Ovary (tissue), 9 donors: ENCODE data around the gene ARL2. TPM values are rescaled to one million over a fixed set of nuclear protein-coding genes. Genes with fewer than 3 reads are reported as not detected.
"Not testable (repeated sequence)": the region's sequence is repeated elsewhere in the genome, so short reads cannot be mapped to it uniquely, and the experiment has no call there.

Experiments used
- DNase-seq, 5 donors: peaks; one replicate each; pipeline ENCODE4 v3.0.0-alpha.2; 2019 to 2020
- H3K27ac ChIP-seq, 2 donors: fragments of 200-600 bp; one replicate each; pipeline versions ENCODE4 v1.5.1 to v1.8.0; 2019 to 2022
- H3K27me3 ChIP-seq: fragments of 200-600 bp; one replicate; pipeline ENCODE4 v1.8.0; 2022
- H3K36me3 ChIP-seq: fragments of 200-600 bp; sonication (generic); one replicate; pipeline ENCODE4 v1.5.1; 2019
- H3K4me1 ChIP-seq: one replicate; pipeline ENCODE4 v1.8.1; 2013; ENCODE audit warnings: mild to moderate bottlenecking, moderate library complexity; ENCODE audit not compliant: insufficient read depth
- H3K4me3 ChIP-seq: fragments of 200-600 bp; sonication (generic); one replicate; pipeline ENCODE4 v1.5.1; 2017
- H3K9me3 ChIP-seq, 2 donors: fragments of 200-600 bp in 1 of 2; sonication (generic) in 1 of 2; one replicate each; pipeline versions ENCODE4 v1.5.1 to v1.8.1; 2013 to 2019; ENCODE audit warnings: mild to moderate bottlenecking in 1 of 2, moderate library complexity in 1 of 2
- CTCF ChIP-seq, 3 donors: fragments of 450-650 bp in 2 of 3; fragments of 200-600 bp in 1 of 3; IDR thresholded peaks; one replicate each; pipeline versions ENCODE4 v1.5.1 to v1.8.0; 2016 to 2022; ENCODE audit warnings: antibody characterized with exemption in 3 of 3, mild to moderate bottlenecking in 1 of 3
- EP300 ChIP-seq: sonication (generic); formaldehyde crosslinking; IDR thresholded peaks from one replicate; pipeline ENCODE4 v1.6.1; 2017; ENCODE audit warnings: antibody characterized with exemption
- POLR2A ChIP-seq: fragments of 450-650 bp; IDR thresholded peaks from one replicate; pipeline ENCODE4 v1.6.1; 2017; ENCODE audit warnings: antibody characterized with exemption, mild to moderate bottlenecking, moderate library complexity
- WGBS, 3 donors: extraction: QIAGEN DNeasy Blood & Tissue Kit in 1 of 3; methylation state at CpG; one replicate each; pipeline versions ENCODE4 v1.1.5 to v1.1.7; 2013 to 2017; 5-methylcytosine and 5-hydroxymethylcytosine counted together
- intact Hi-C, 4 donors: fragments of 100-400 bp; cut with DNase I; formaldehyde crosslinking; loops; one replicate each; pipeline versions ENCODE4 v1.11.0 to v1.15.1; 2022 to 2023
- polyA plus RNA-seq, 2 donors: library from polyadenylated mRNA; stranded (reverse); fragments of 200-250 nt in 1 of 2; fragments of 350-450 nt in 1 of 2; fragmentation: Illumina TruSeq in 1 of 2; extraction: RNeasy Lipid Tissue Mini Kit (QIAGEN cat#74804) in 1 of 2; gene quantifications; one replicate each; pipeline ENCODE4 v1.2.3, GENCODE V29; 2013 to 2014
- total RNA-seq, 7 donors: library from RNA; depleted of rRNA in 2 of 7; stranded (reverse); fragments of >200 nt in 2 of 7; fragmentation: NEBNext Ultra II Directional in 3 of 7; extraction: Animal tissue kit (Norgen Biotek cat#: 25700) in 3 of 7; gene quantifications; one replicate each; pipeline versions ENCODE4 v1.1.0 to v1.2.4, GENCODE V29; 2016 to 2023
- donor health status: DM: no; HTN: no; CAD: no; lungs with moderate emphysema.
- donor health status: DM: no; HTN: no; CAD: no.
- donor health status: Bipolar disorder and iron deficiency.
- donor health status: DM: yes; HTN: yes; CAD: no.
- donor health status: DM: no; HTN: no; CAD: no.
- donor health status: DM: yes; HTN: yes; CAD: no.

Gene ARL2
- total and polyA plus RNA-seq, 9 donors = 60.9 to 147 (median 99.7) TPM

GRCh38 chr11:64999478-64999877 lies 14.5 kb upstream of the ARL2 start:
- Histone ChIP-seq H3K4me1 (peaks cover 5% of the 10 kb centered on the region), H3K27me3 (no peaks in the 10 kb centered on the region), H3K4me3 (no peak overlapping the region), H3K27ac (no peak overlapping the region), H3K9me3 (no peaks in the 10 kb centered on the region), H3K36me3 (no peaks in the 10 kb centered on the region)
- 86 to 94% (median 87%) methylated on average over 1 of the region's 1 CpG for WGBS, 3 donors
- TF ChIP-seq CTCF (IDR thresholded peaks at IDR 0.05) = no peak
- TF ChIP-seq EP300 = no peak
- TF ChIP-seq POLR2A = no peak
- intact Hi-C loops = no loop called here
- DNase-seq = no peak

GRCh38 chr11:65002706-65003105 lies 11.3 kb upstream of the ARL2 start:
- WGBS, 3 donors = 51 to 54% (median 51%) methylated on average over 5 of the region's 5 CpGs
- Histone ChIP-seq H3K4me3 (no peak overlapping the region), H3K9me3 (no peaks in the 10 kb centered on the region), H3K4me1 (no peaks in the 10 kb centered on the region), H3K27ac (no peak overlapping the region), H3K27me3 (no peaks in the 10 kb centered on the region), H3K36me3 (no peaks in the 10 kb centered on the region)
- TF ChIP-seq POLR2A (no peak), CTCF (IDR thresholded peaks at IDR 0.05) (no peak), EP300 (no peak)
- intact Hi-C loops = loop anchor here in 1 of 4 donors (10.0 kb wide), 1 partner anchor 158 kb away; the partner anchor contains the start of gene CDC42BPG
- no peak for DNase-seq

- intact Hi-C loops = loop anchor here in 1 of 4 donors (10.0 kb wide), 1 partner anchor 158 kb away; the partner anchor contains the start of gene CDC42BPG
- 52 to 58% (median 55%) methylated on average over 7 of the region's 7 CpGs for WGBS, 3 donors
- TF ChIP-seq EP300 (no peak), CTCF (IDR thresholded peaks at IDR 0.05) (no peak), POLR2A (no peak)
- no peak for DNase-seq
- H3K27me3 ChIP-seq = no peaks in the 10 kb centered on the region
- H3K27ac ChIP-seq = no peak overlapping the region
- no peaks in the 10 kb centered on the region for H3K4me1 ChIP-seq
- no peaks in the 10 kb centered on the region for H3K36me3 ChIP-seq
- no peaks in the 10 kb centered on the region for H3K9me3 ChIP-seq
- H3K4me3 ChIP-seq = no peak overlapping the region
Observed at GRCh38 chr11:65003282-65003681, 10.7 kb upstream of the ARL2 start.

- not testable (repeated sequence) for H3K4me3 ChIP-seq, H3K9me3 ChIP-seq, H3K36me3 ChIP-seq, H3K27ac ChIP-seq, H3K27me3 ChIP-seq, H3K4me1 ChIP-seq, DNase-seq
- 57 to 64% (median 59%) methylated on average over 3 of the region's 3 CpGs for WGBS, 3 donors
- intact Hi-C loops = loop anchor here in 1 of 4 donors (10.0 kb wide), 1 partner anchor 159 kb away; the partner anchor contains the start of gene CDC42BPG
Observed at GRCh38 chr11:65003968-65004367, 10.0 kb upstream of the ARL2 start.

- intact Hi-C loops = loop anchor here in 1 of 4 donors (10.0 kb wide), 1 partner anchor 163 kb away; the partner anchor contains the start of gene CDC42BPG
- WGBS, 3 donors = 56 to 72% (median 66%) methylated on average over 7 of the region's 7 CpGs
- Histone ChIP-seq H3K9me3 (no peaks in the 10 kb centered on the region), H3K4me3 (no peak overlapping the region), H3K36me3 (no peaks in the 10 kb centered on the region), H3K27me3 (no peaks in the 10 kb centered on the region), H3K4me1 (no peaks in the 10 kb centered on the region), H3K27ac (no peak overlapping the region)
- TF ChIP-seq EP300 = no peak
- no peak for DNase-seq
Observed at GRCh38 chr11:65008016-65008415, 5.9 kb upstream of the ARL2 start.
